ENCODE results near the gene EXOC8.

GRCh38 chr1:231386466-231386865, 48.8 kb upstream of the EXOC8 start:
- TF ChIP-seq POLR2AphosphoS2 (IDR thresholded peaks at IDR 0.05; ENCODE audit: low read depth, low read length) (no peak), ZFX (CRISPR knock-in tag; IDR thresholded peaks at IDR 0.05; ENCODE audit: low read depth) (no peak), DR1 (CRISPR knock-in tag; IDR thresholded peaks at IDR 0.05) (no peak), PCBP2 (optimal IDR thresholded peaks at IDR 0.05; ENCODE audit: low read depth, low read length, poor library complexity, severe bottlenecking) (no peak), RAD21 (CRISPR knock-in tag; IDR thresholded peaks at IDR 0.05) (no peak), EZH2 (conservative IDR thresholded peaks at IDR 0.05; ENCODE audit: low read depth, low read length) (no peak), POLR2AphosphoS5 (IDR thresholded peaks at IDR 0.05; ENCODE audit: low read depth, low read length) (no peak), YY1 (IDR thresholded peaks at IDR 0.05; ENCODE audit: insufficient read depth, insufficient replicate concordance, low read depth, low read length) (no peak), MXI1 (IDR thresholded peaks at IDR 0.05; ENCODE audit: borderline replicate concordance, low read depth, low read length) (no peak), ZNF432 (CRISPR knock-in tag; IDR thresholded peaks at IDR 0.05; ENCODE audit: borderline replicate concordance) (no peak), ZNF142 (CRISPR knock-in tag; IDR thresholded peaks at IDR 0.05) (no peak), CTCF (CRISPR knock-in tag; IDR thresholded peaks at IDR 0.05) (no peak)

Data from HepG2 (cell line).